A549 treated with CpdA at 1 μM for 4 hours (cell line): Measurements from ENCODE around the gene ZNF155. TPM values are rescaled to one million over a fixed set of nuclear protein-coding genes. Genes with fewer than 3 reads are reported as not detected.

Source experiments
- total RNA-seq: library from RNA; stranded (reverse); fragments of 200-300 nt; extraction: Qiagen RNA extraction; gene quantifications from 5 replicates; pipeline ENCODE4 v1.2.3, GENCODE V29; 2022; ENCODE audit warnings: low read depth

Gene ZNF155
- total RNA-seq, result 2.4 to 3.6 TPM (median 3.1 TPM) in 5 replicates

DNA sequence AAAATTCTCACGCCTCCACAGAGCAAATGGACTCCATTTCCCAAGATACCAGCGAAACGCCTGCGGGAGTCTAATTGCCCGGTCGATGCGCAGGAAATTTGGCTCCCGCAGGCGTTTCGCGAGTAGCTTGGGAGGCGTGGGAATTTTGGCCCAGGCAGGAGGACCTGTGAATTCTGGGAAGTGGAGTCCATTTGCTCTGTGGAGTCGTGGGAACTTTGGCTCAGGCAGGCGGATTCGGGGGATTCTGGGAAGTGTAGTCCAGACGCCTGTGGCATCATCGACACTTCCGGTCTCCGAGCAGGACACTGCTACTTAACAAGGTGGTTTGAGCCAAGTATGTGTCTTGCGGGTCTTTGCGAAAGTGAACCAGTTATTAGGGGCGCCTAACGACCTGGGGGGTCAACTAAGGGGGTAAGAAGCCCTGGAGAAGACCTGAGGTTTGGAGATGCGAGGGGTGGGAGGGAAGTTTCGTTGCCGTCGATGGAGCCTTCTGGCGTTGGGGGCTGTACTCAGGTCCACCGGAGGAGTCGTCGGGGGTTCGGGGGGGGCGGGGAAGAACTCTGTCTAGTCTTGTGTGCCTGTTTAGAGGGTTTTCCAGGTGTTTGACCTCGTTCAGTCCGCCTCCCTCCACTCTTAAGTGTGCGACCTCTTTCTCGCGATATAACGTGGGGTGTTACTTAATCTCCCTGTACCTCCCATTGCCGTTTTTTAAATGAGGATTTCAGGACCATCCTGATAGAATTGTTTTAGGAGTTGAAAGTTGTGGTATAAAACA is at the start of gene ZNF155:
Gene ZNF155, plus strand, starts transcription at position 277 of the 775 bp plus-strand sequence. CDS start 4,356 bp downstream, outside the sequence.

DNA sequence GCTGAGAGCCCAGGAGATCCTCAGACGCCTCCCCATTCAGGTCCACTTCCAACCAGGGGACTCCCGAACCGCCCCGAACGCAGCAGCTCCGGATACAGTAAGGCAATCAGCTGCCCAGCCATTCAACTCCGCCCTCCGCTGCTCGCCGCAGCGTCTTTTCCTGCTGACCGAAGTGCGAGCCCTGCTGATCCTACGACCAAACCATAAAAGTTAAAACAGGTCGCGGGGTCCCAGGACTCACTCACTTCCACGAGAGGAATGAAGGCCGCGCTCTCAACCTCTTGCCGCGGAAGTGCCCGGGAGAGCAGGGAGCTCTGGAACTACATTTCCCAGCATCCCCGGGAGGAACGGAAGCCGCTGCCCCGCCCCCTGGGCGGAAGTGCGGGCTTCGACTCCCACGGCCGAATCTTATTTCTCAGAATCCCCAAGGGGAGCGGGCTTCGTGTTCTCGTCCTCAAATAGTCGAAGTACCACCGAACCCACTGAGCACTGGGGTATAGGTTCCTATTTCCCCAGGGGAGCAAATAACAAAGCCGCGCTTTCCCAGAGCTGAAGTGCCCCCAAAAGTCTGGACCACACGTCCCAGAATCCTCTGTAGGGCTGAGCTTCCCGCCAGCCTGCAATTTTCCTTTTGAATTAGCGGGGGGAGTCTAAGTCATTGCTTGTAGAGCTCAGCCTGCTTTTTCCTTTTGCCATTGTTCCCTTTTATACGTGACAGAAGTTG is 48.8 kb upstream of the ZNF155 start, which contains the start of gene ZNF45:
Gene ZNF45, minus strand, starts transcription at position 298 of the 724 bp plus-strand sequence. CDS start 13,097 bp downstream, outside the sequence.

DNA sequence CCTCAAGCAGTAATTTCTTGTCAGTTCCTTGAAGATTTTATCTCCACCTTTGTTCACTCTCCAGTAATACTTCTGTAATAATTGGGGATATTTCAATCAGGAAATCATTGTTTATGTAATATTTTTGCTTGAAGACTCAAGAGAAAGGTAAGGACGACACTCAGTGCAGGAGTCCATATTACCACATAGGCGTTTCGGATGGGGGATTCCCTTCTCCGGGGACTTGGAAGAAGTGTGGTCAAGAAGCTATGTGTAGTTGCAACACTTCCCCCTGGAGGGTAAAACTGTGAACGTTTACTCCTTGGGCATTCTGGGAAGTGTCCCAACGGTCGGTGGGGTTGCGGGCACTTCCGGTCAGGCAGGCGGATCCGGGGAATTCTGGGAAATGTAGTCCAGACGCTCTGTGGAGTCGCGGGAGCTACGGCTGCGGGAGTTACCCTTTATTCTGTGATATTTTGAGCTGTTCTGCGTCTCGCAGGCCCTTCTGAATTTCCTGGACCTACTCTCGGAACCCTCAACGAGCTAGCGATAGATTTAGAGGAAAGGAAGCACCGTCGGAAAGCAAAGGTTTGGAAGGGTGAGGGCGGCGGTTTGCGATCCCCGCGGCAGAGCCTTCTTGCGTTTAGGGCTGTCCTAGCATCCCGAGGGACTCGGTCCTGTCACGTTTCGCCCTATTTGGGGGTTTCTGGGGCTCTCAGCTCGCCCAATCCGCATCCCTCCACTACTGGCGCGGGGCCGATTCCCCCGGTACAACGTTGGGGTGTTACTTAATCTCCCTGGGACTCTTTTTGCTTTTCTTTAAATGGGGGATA is 32.9 kb upstream of the ZNF155 start, which contains the start of gene ZNF221:
Gene ZNF221, plus strand, starts transcription at position 395 of the 812 bp plus-strand sequence. CDS start 11,499 bp downstream, outside the sequence.

DNA sequence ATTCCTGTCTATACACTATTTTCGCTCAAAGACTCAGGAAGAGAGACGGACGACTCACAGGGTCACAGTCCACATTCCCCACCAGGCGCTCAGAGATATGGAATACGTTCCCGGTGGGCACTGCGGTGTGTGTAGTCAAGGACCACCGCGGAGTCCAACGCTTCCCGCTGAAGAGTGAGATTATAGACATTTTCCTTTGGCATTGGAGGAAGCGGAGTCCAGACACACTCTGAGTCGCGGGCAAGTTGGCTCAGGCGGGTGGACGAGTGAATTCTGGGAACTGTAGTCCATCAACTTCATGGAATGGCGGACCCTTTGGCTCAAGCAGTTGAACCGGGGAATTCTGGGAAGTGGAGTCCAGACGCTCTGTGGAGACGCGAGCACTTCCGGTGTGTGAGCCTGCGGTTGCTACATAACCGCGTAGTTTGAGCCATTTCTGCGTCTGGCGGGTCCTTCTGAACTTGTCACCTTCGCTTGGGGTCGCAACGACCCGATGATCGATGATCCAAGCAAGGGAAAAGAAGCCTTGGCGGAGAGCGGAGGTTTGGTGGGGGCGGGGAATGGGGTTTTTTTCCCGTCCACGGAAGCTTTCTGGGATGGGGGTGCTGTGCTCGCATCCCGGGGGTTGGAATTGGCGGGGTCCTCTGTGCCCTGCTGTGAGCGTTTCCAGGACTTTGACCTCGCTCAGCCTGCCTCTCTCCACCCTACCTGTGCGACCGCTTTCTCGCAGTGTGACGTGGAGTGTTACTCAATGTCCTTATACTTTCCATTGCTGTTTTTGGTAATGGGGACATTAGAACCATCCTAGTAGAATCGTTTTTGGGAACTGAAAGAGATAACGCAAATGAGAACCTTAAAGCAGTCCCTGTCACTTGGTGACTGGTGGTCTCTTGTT is 18.8 kb downstream of the ZNF155 start, which contains the start of gene ZNF230:
Gene ZNF230, plus strand, starts transcription at position 392 of the 895 bp plus-strand sequence. CDS start 4,122 bp downstream, outside the sequence.

DNA sequence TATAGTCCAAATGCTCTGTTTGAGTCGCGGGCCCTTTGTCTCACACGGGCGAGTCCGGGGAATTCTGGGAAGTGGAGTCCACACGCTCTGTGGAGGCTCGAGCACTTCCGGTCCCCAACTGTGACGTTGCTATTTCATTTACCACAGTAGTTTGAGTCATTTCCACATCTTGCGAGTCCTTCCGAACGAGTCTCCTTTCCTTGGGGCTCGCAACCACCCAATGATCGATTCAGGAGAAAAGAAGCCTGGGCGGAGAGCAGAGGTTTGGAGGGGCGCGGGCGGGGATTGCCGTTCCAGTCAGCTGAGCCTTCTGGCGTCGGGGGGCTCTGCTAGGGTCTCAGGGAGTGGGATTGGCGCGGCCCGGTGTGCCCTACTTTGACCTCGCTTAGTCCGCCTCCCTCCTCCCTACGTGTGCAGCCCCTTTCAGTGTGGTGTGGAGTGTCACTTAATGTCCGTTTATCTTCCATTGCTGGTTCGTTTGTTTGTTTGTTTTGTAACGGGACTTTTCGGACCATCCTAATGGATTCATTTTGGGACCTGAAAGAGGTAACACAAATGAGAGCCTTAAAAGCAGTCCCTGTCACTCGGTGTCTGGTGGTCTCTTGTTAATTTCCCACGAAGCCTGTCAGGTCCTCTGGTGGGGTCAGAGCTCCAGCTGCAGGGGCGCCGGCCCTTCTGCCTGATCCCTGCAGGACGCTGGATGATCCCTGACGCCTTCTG is 41.4 kb downstream of the ZNF155 start, which contains the start of gene ZNF222:
Gene ZNF222, plus strand, starts transcription at position 163 of the 720 bp plus-strand sequence. Its CDS starts 58 bp downstream, at position 221.

Other genes starting within 250 kb of the ZNF155 start
- 53.6 to 81.6 TPM (median 70.2 TPM) in 5 replicates for gene SMG9, start 229.2 kb upstream of the ZNF155 start, total RNA-seq
- 47.6 to 69.1 TPM (median 56.3 TPM) in 5 replicates for gene KCNN4, start 203.2 kb upstream of the ZNF155 start, total RNA-seq
- 0.21 to 0.44 TPM (median 0.34 TPM) in 3 of 5 replicates, not detected in the others for gene LYPD5, start 181.7 kb upstream of the ZNF155 start, total RNA-seq
- 3.5 to 5.4 TPM (median 4.1 TPM) in 5 replicates for gene ZNF283, start 156.9 kb upstream of the ZNF155 start, total RNA-seq
- 0.20 to 0.43 TPM (median 0.23 TPM) in 5 replicates for gene ZNF404, start 100.2 kb upstream of the ZNF155 start, total RNA-seq
- 10.3 to 12.8 TPM (median 10.6 TPM) in 5 replicates for gene ZNF45, start 48.9 kb upstream of the ZNF155 start, total RNA-seq
- 0.23 to 0.90 TPM (median 0.61 TPM) in 5 replicates for gene ZNF221, start 33.0 kb upstream of the ZNF155 start, total RNA-seq
- 2.5 to 3.8 TPM (median 3.5 TPM) in 5 replicates for gene ZNF230, start 18.8 kb downstream of the ZNF155 start, total RNA-seq
- gene ZNF222, start 41.2 kb downstream of the ZNF155 start, total RNA-seq, result 3.0 to 6.0 TPM (median 3.5 TPM) in 5 replicates
- gene ZNF223, start 67.8 kb downstream of the ZNF155 start, total RNA-seq, result 2.4 to 2.9 TPM (median 2.6 TPM) in 5 replicates
- gene ZNF284, start 88.0 kb downstream of the ZNF155 start, total RNA-seq, result 0.41 to 0.71 TPM (median 0.45 TPM) in 5 replicates
- gene ZNF224, start 110.2 kb downstream of the ZNF155 start, total RNA-seq, result 9.3 to 12.8 TPM (median 10.4 TPM) in 5 replicates
- 2.1 to 4.6 TPM (median 3.0 TPM) in 5 replicates for gene ZNF225, start 129.2 kb downstream of the ZNF155 start, total RNA-seq
- 1.9 to 3.2 TPM (median 2.6 TPM) in 5 replicates for gene ZNF234, start 157.4 kb downstream of the ZNF155 start, total RNA-seq
- gene ZNF226, start 180.9 kb downstream of the ZNF155 start, total RNA-seq, result 19.3 to 23.0 TPM (median 19.8 TPM) in 5 replicates
- 10.7 to 12.9 TPM (median 11.0 TPM) in 5 replicates for gene ZNF227, start 228.3 kb downstream of the ZNF155 start, total RNA-seq